ENCODE data around the gene KCTD1. TPM values are rescaled to one million over a fixed set of nuclear protein-coding genes. Genes with fewer than 3 reads are reported as not detected.
A peak's percentile ranks its signal among the peaks of the same experiment; 100 is the strongest.

Gene KCTD1
- polyA plus RNA-seq, 1 of the 3 experiments (the other 2 are of a cell fraction): 12.8 TPM

DNA sequence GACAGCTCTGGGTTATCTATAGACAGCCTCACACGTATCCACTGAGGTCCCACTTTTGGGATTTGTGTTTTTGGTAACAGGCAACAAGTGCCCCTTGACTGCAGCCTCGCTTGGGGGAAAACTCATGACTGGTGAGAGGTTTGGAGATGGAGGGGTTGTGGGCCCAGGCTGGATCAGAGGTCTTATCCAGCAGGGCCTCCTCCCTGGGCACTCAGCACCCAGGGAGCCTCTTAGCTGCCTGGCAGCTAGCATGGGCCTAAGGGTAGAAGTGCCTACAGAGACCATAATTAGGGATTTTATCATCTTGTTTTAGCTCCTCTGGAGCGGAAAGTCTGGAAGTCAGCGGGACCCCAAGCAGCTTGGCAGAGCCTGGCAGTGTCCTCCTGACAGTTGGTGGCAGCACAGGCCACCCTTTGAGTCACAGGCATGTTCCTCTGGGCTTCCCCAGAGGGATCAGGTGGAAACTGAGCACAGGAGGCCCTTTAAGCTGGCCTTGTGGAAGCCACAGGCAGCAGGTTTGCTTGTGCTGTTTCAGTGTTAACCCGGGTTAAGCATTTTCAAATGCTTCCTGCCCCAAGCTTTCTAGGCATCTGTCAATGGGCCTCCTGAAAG lies 143.1 kb downstream of the KCTD1 start:
- Histone ChIP-seq H3K36me3 (replicated peaks in 1 of 2; ENCODE audit: control insufficient read depth in 1 of 2, insufficient read depth in 2 of 2, low read length in 1 of 2) (no peaks in the 10 kb centered on the region), H3K79me2 (ENCODE audit: insufficient read depth) (no peaks in the 10 kb centered on the region), H3K4me1 (ENCODE audit: control insufficient read depth in 1 of 2, insufficient read depth in 2 of 2, low read depth in 1 of 2, low read length in 1 of 2) (peaks cover 0 to 2% of the 10 kb centered on the region in 2 experiments; a peak in 1 of 4 replicates), H3K4me3 (ENCODE audit: low read depth in 2 of 2, low read length in 1 of 2) (no peak overlapping the region), H3F3A (replicated peaks; ENCODE audit: insufficient read depth) (no peaks in the 10 kb centered on the region), H3K9me3 (no peaks in the 10 kb centered on the region), H3K9me2 (no peaks in the 10 kb centered on the region), H3K27me3 (ENCODE audit: insufficient read depth) (no peaks in the 10 kb centered on the region), H2AFZ (ENCODE audit: low read depth) (no peak overlapping the region), H3K9ac (no peak overlapping the region), H4K20me1 (ENCODE audit: insufficient read depth) (no peaks in the 10 kb centered on the region), H3K4me2 (no peak overlapping the region), H3K27ac (ENCODE audit: low read depth in 2 of 2, low read length in 1 of 2) (no peak overlapping the region)
- POLR2A ChIA-PET: interaction anchor here (0.7 kb wide), 1 partner anchor 143 kb away, joined by 4 read pairs; the partner anchor contains the start of gene KCTD1
- TF ChIP-seq, protein P1, sequence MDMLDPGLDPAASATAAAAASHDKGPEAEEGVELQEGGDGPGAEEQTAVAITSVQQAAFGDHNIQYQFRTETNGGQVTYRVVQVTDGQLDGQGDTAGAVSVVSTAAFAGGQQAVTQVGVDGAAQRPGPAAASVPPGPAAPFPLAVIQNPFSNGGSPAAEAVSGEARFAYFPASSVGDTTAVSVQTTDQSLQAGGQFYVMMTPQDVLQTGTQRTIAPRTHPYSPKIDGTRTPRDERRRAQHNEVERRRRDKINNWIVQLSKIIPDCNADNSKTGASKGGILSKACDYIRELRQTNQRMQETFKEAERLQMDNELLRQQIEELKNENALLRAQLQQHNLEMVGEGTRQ (IDR thresholded peaks at IDR 0.05; ENCODE audit: borderline replicate concordance, low read depth, low read length): no peak
- TF ChIP-seq RAD21 (IDR thresholded peaks at IDR 0.05; ENCODE audit: low read length): peak; percentile 83
- no peak for TF ChIP-seq TEAD4 (IDR thresholded peaks at IDR 0.05; ENCODE audit: borderline replicate concordance, insufficient read depth)
- TF ChIP-seq, protein P2, sequence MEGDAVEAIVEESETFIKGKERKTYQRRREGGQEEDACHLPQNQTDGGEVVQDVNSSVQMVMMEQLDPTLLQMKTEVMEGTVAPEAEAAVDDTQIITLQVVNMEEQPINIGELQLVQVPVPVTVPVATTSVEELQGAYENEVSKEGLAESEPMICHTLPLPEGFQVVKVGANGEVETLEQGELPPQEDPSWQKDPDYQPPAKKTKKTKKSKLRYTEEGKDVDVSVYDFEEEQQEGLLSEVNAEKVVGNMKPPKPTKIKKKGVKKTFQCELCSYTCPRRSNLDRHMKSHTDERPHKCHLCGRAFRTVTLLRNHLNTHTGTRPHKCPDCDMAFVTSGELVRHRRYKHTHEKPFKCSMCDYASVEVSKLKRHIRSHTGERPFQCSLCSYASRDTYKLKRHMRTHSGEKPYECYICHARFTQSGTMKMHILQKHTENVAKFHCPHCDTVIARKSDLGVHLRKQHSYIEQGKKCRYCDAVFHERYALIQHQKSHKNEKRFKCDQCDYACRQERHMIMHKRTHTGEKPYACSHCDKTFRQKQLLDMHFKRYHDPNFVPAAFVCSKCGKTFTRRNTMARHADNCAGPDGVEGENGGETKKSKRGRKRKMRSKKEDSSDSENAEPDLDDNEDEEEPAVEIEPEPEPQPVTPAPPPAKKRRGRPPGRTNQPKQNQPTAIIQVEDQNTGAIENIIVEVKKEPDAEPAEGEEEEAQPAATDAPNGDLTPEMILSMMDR (IDR thresholded peaks at IDR 0.05): peak; percentile 70
- TF ChIP-seq, protein P3, sequence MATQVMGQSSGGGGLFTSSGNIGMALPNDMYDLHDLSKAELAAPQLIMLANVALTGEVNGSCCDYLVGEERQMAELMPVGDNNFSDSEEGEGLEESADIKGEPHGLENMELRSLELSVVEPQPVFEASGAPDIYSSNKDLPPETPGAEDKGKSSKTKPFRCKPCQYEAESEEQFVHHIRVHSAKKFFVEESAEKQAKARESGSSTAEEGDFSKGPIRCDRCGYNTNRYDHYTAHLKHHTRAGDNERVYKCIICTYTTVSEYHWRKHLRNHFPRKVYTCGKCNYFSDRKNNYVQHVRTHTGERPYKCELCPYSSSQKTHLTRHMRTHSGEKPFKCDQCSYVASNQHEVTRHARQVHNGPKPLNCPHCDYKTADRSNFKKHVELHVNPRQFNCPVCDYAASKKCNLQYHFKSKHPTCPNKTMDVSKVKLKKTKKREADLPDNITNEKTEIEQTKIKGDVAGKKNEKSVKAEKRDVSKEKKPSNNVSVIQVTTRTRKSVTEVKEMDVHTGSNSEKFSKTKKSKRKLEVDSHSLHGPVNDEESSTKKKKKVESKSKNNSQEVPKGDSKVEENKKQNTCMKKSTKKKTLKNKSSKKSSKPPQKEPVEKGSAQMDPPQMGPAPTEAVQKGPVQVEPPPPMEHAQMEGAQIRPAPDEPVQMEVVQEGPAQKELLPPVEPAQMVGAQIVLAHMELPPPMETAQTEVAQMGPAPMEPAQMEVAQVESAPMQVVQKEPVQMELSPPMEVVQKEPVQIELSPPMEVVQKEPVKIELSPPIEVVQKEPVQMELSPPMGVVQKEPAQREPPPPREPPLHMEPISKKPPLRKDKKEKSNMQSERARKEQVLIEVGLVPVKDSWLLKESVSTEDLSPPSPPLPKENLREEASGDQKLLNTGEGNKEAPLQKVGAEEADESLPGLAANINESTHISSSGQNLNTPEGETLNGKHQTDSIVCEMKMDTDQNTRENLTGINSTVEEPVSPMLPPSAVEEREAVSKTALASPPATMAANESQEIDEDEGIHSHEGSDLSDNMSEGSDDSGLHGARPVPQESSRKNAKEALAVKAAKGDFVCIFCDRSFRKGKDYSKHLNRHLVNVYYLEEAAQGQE (IDR thresholded peaks at IDR 0.05; ENCODE audit: low read depth, low read length): no peak
- TF ChIP-seq NRF1 (IDR thresholded peaks at IDR 0.05; ENCODE audit: low read depth, low read length): no peak
- TF ChIP-seq RXRA (IDR thresholded peaks at IDR 0.05; ENCODE audit: borderline replicate concordance, low read depth): no peak
- TF ChIP-seq, protein P4, sequence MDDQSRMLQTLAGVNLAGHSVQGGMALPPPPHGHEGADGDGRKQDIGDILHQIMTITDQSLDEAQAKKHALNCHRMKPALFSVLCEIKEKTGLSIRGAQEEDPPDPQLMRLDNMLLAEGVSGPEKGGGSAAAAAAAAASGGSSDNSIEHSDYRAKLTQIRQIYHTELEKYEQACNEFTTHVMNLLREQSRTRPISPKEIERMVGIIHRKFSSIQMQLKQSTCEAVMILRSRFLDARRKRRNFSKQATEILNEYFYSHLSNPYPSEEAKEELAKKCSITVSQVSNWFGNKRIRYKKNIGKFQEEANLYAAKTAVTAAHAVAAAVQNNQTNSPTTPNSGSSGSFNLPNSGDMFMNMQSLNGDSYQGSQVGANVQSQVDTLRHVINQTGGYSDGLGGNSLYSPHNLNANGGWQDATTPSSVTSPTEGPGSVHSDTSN (IDR thresholded peaks at IDR 0.05): no peak
- peak; percentile 79 for TF ChIP-seq SMC3 (IDR thresholded peaks at IDR 0.05; ENCODE audit: low read depth, low read length)
- no peak for TF ChIP-seq MXI1 (IDR thresholded peaks at IDR 0.05; ENCODE audit: low read depth, low read length)
- no peak for TF ChIP-seq FOSL2 (IDR thresholded peaks at IDR 0.05; ENCODE audit: borderline replicate concordance, low read depth)
- TF ChIP-seq ELF1 (IDR thresholded peaks at IDR 0.05): no peak
- TF ChIP-seq, protein P5, sequence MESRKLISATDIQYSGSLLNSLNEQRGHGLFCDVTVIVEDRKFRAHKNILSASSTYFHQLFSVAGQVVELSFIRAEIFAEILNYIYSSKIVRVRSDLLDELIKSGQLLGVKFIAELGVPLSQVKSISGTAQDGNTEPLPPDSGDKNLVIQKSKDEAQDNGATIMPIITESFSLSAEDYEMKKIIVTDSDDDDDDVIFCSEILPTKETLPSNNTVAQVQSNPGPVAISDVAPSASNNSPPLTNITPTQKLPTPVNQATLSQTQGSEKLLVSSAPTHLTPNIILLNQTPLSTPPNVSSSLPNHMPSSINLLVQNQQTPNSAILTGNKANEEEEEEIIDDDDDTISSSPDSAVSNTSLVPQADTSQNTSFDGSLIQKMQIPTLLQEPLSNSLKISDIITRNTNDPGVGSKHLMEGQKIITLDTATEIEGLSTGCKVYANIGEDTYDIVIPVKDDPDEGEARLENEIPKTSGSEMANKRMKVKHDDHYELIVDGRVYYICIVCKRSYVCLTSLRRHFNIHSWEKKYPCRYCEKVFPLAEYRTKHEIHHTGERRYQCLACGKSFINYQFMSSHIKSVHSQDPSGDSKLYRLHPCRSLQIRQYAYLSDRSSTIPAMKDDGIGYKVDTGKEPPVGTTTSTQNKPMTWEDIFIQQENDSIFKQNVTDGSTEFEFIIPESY (IDR thresholded peaks at IDR 0.05; ENCODE audit: borderline replicate concordance, low read depth): no peak
- TF ChIP-seq EZH2phosphoT487 (IDR thresholded peaks at IDR 0.05; ENCODE audit: borderline replicate concordance, low read depth): no peak
- TF ChIP-seq JUND (IDR thresholded peaks at IDR 0.05): no peak
- TF ChIP-seq NFIC (IDR thresholded peaks at IDR 0.05; ENCODE audit: borderline replicate concordance): no peak
- no peak for TF ChIP-seq GABPA (IDR thresholded peaks at IDR 0.05; ENCODE audit: low read depth)
- TF ChIP-seq POLR2AphosphoS5 (IDR thresholded peaks at IDR 0.05; ENCODE audit: low read depth, low read length): no peak
- DNase-seq: peak; percentile 62
- 58% methylated on average over 5 of the region's 5 CpGs for WGBS (ENCODE audit: low lambda C conversion rate)
- CTCF ChIA-PET: interaction anchor here (0.5 to 5.1 kb wide), 25 partner anchors 11 to 608 kb away, joined by 3 to 30 read pairs (median 4); partner anchors contain the start of gene KCTD1
